HG03342 (cell line): ENCODE data around the gene TNNI2.
A peak's percentile ranks its signal among the peaks of the same experiment; 100 is the strongest.

ENCODE experiments used
- ATAC-seq: cut with Tn5 transposase; IDR thresholded peaks from one replicate; pipeline ENCODE4 v1.9.1; 2021; ENCODE audit warnings: mild to moderate bottlenecking, moderate library complexity; ENCODE audit not compliant: unreplicated experiment

The TNNI2 gene

DNA sequence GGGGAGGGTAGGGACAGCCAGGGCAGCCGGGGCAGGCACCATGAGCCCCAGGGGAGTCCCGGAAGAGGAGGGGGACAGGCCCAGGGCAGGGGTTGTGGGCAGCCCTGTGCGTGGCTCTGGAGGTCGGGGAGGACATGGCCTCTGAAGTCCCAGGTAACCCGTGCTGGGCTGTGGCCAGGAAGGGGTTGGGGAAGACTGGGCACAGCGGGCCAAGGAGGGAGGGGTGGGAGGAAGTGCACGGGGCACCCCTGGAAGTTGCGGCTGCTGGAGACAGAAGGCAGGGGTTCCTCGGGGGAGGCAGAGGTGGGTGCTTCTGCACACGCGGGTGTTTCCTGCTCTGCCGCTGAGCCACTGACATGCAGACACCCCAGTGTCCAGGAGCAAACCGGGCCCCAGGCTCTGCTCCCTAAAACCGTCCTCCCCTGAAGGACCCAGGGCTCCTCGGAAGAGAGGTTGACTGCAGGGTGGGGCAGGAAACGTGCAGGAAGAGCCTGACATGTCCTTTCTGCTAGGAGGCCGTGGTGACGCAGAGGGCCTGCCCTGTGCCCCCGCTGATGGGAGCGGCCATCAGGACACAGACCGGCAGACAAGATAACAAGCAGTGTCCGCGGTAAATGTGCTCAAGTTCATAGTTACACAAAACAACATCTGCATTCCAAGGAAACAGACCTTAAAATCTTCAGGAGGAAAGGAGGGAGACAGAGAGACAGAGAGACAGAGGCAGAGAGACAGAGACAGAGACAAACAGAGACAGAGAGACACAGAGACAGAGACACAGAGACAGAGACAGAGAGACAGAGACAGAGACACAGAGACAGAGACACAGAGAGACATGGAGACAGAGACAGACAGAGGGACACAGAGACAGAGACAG is 5.7 kb downstream of the TNNI2 start:
- no peak for ATAC-seq

GRCh38 chr11:1845095-1845429 is 6.3 kb downstream of the TNNI2 start:
- ATAC-seq, result no peak

- ATAC-seq, result no peak
These were observed 7.0 kb downstream of the TNNI2 start for GRCh38 chr11:1845561-1846452.

DNA sequence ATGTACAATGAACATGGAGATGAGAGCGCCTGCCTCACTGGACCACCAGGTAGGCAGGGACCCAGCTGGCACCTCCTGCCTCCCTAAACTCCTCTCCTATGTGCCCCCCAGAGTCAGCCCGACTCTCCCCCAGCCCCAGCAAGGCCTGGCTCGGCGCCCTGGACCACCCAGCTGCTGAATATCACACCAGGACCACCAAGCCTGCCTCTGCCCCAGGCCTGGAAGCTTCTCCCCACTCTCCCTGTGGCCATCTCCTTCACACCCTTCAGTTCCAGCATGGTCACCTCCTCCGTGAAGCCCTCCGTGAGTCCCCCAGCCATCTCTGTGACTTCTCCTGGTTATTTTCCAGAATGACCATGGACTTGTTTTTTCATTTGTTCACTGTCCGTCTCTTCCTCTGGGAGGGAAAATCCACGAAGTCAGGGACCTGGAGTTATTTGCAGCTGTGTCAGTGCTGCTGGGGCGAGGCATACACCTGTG is 7.7 kb downstream of the TNNI2 start:
- ATAC-seq, result no peak

GRCh38 chr11:1847006-1847735 is 8.4 kb downstream of the TNNI2 start:
- no peak for ATAC-seq

- ATAC-seq, result no peak
These were observed 9.3 kb downstream of the TNNI2 start for GRCh38 chr11:1847926-1848639.

- no peak for ATAC-seq
These were observed 10.1 kb downstream of the TNNI2 start for GRCh38 chr11:1848640-1849430.

DNA sequence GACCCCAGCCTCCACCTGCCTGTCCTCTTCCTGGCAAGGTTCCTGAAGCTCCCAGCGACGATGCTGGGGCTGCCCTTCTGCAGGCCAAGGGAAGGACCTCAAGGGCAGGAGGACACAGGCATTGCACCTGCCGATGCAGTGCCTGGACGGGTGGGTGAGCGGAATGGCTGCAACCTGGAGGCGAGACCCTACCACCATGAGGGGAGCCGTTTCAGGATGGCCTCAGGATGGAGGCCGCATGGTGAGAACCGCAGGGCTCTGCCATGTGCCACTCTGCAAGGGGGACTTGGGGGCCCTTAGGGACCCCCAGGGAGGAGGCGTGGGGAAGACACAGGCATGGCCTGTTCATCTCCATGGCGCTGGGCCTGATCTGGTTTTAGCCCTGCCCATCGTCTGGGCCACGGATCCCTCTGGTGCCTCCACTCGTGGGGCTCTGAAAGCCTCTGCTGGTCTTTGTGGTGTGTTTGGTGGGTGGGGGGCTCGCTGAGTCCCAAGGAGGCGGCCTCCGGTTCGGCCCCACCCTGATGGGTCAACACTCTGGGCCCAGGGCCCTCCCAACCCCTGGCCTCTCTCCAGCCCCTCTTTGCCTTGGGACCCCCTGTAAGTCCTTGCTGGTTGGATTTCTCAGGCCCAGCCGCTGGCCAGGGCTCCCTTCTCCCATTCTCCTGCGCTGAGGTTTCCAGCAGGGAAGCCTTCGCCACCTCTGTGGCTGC is 12.8 kb downstream of the TNNI2 start:
- ATAC-seq, result no peak

GRCh38 chr11:1852271-1852876 is 13.6 kb downstream of the TNNI2 start:
- ATAC-seq, result no peak

- ATAC-seq, result peak; percentile 41
These were observed 14.1 kb downstream of the TNNI2 start, which contains the start of gene LSP1 for GRCh38 chr11:1852877-1853276. Gene LSP1, plus strand, starts transcription at chr11:1853084. Its CDS starts 61 bp downstream, at chr11:1853145.

GRCh38 chr11:1853376-1854131 is 14.8 kb downstream of the TNNI2 start:
- no peak for ATAC-seq

- peak; percentile 16 for ATAC-seq
These were observed 15.6 kb downstream of the TNNI2 start for GRCh38 chr11:1854132-1854948.

DNA sequence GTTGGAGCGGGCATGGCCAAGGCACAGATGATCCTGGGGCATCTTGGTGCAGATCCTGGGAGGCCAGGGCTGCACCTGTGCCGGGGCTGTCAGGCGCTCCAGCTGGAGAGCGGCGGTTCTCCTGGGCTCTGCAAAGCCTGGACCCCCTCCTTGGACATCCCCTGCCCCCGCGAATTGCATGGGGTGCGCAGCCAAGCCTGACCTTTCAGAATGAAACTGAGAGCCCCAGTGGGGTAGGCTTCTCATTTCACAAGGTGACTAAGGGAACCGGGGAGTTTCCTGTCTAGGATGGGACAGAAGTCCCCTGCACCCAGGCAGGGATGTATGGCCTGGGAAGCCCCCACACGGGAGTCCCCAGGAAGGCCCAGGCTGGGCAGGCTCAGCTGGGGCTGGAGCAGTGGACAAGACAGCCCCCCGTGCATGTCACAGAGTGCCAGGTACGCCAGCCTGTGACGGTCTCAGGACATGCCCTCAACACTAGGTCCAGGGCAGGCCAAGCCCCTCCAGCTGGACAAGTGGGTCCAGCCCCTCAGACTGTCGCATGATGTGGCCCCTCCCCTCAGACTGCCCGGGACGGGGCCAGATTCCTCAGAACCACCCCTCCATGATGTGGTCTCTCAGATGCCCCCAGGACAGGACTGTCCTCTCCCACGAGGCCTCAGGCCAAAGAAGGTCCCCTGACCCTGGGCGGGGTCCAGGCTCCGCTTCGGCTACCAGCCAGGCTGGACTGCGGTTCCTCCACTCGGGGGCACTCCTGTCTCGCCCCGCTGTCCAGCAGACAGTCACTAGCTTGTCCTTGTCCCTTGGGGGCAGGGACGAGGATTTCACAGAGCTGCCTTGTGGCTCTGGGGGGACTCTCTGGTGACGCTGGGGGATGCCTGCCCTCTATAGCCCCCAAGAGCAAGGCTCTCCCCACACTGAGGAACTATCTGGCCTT is 16.4 kb downstream of the TNNI2 start:
- ATAC-seq, result peak; percentile 29

DNA sequence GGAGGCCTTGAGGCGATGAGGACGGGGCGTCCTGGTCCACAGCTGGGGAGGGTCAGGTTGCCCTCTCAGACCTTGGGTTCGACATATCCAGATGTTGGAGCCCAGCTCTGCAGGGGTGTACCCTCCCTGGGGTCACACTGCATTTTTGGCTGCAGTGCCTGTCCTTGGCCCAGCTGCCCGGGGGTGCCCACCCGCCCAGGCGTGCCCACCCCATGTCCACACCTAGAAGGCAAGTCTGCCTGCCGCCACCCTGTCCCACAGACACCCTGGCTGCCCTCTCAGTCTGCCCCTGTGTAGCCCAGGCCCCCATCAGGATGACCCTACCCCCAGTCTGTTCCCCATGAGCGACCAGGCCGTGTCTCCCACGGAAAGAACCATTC is 17.1 kb downstream of the TNNI2 start:
- ATAC-seq, result no peak

- ATAC-seq, result no peak
These were observed 17.7 kb downstream of the TNNI2 start for GRCh38 chr11:1856306-1857005.
